ENCODE results near the gene SAFB2. TPM values are rescaled to one million over a fixed set of nuclear protein-coding genes. Genes with fewer than 3 reads are reported as not detected.
"Not testable (repeated sequence)": the region's sequence is repeated elsewhere in the genome, so short reads cannot be mapped to it uniquely, and the experiment has no call there.

SAFB2 gene
- total and polyA plus RNA-seq, 8 donors = 38.5 to 237 (median 83.7) TPM

- Histone ChIP-seq H3K36me3 (peaks cover 84 to 93% (median 93%) of the 10 kb centered on the region in 4 donors), H3K4me3 (no peak overlapping the region), H3K4me1 (no peaks in the 10 kb centered on the region), H3K27ac (no peak overlapping the region), H3K9me3 (no peaks in the 10 kb centered on the region), H3K27me3 (no peaks in the 10 kb centered on the region)
- WGBS, 5 donors = 92 to 96% (median 95%) methylated on average over 16 of the region's 16 CpGs
- DNase-seq = no peak
- TF ChIP-seq EP300 (IDR thresholded peaks at IDR 0.05) (no peak), POLR2A (IDR thresholded peaks at IDR 0.05) (no peak), CTCF (IDR thresholded peaks at IDR 0.05) (no peak), POLR2AphosphoS5 (IDR thresholded peaks at IDR 0.05) (no peak)
- intact Hi-C loops (cut with DNase I; ENCODE audit: low total_unique reads) = no loop called here
Observed at GRCh38 chr19:5609881-5610448, 12.6 kb downstream of the SAFB2 start.

- H3K27ac ChIP-seq; H3K9me3 ChIP-seq; H3K27me3 ChIP-seq; DNase-seq; intact Hi-C loops (cut with DNase I; ENCODE audit: low total_unique reads); H3K4me1 ChIP-seq; H3K4me3 ChIP-seq: not testable (repeated sequence)
- WGBS, 5 donors = 92 to 98% (median 95%) methylated on average over 6 to 9 of the region's 9 CpGs
- H3K36me3 ChIP-seq = peaks cover 81 to 93% (median 93%) of the 10 kb centered on the region in 4 donors
Observed at GRCh38 chr19:5608766-5609165, 13.8 kb downstream of the SAFB2 start.

GRCh38 chr19:5608291-5608690 is 14.3 kb downstream of the SAFB2 start:
- intact Hi-C loops (cut with DNase I; ENCODE audit: low total_unique reads) = no loop called here
- Histone ChIP-seq H3K4me1 (no peaks in the 10 kb centered on the region), H3K36me3 (peaks cover 81 to 93% (median 93%) of the 10 kb centered on the region in 4 donors), H3K9me3 (no peaks in the 10 kb centered on the region), H3K4me3 (no peak overlapping the region), H3K27me3 (no peaks in the 10 kb centered on the region), H3K27ac (no peak overlapping the region)
- DNase-seq = no peak
- TF ChIP-seq CTCF (IDR thresholded peaks at IDR 0.05) (no peak), POLR2A (IDR thresholded peaks at IDR 0.05) (no peak), POLR2AphosphoS5 (IDR thresholded peaks at IDR 0.05) (no peak)
- 84 to 92% (median 88%) methylated on average over 10 of the region's 10 CpGs for WGBS, 5 donors

- H3K27ac ChIP-seq = no peak overlapping the region
- WGBS, 5 donors = 86 to 92% (median 90%) methylated on average over 16 of the region's 16 CpGs
- H3K4me3 ChIP-seq = no peak overlapping the region
- H3K27me3 ChIP-seq = no peaks in the 10 kb centered on the region
- H3K9me3 ChIP-seq = no peaks in the 10 kb centered on the region
- no peaks in the 10 kb centered on the region for H3K4me1 ChIP-seq
- intact Hi-C loops (cut with DNase I; ENCODE audit: low total_unique reads) = no loop called here
- peaks cover 81 to 93% (median 93%) of the 10 kb centered on the region in 4 donors for H3K36me3 ChIP-seq
- DNase-seq = no peak
- no peak for TF ChIP-seq POLR2A (IDR thresholded peaks at IDR 0.05)
- TF ChIP-seq CTCF (IDR thresholded peaks at IDR 0.05) = no peak
- no peak for TF ChIP-seq EP300 (IDR thresholded peaks at IDR 0.05)
- no peak for TF ChIP-seq POLR2AphosphoS5 (IDR thresholded peaks at IDR 0.05)
Observed at GRCh38 chr19:5607318-5608275, 15.0 kb downstream of the SAFB2 start.

Data from stomach (tissue), 9 donors.